SK-N-SH (cell line): ENCODE results near the gene GDI2. TPM values are rescaled to one million over a fixed set of nuclear protein-coding genes. Genes with fewer than 3 reads are reported as not detected.

Experiments used
- CTCF ChIA-PET: fragments of 300-600, 350-600 bp; formaldehyde crosslinking; extraction: SDS; loops from one replicate; lab custom pipeline; 2021; lab: Yijun Ruan, JAX
- POLR2A ChIA-PET: fragments of 350-600 bp; sonication (Branson Sonifier 250); formaldehyde crosslinking; extraction: SDS; loops from one replicate; lab custom pipeline; 2020; ENCODE audit warnings: antibody characterized with exemption, inconsistent platforms; lab: Yijun Ruan, JAX
- DNase-seq: peaks from one replicate; pipeline ENCODE4 v3.0.0; 2012
- H2AFZ ChIP-seq: fragments of 200-600 bp; sonication (generic); 2 replicates; pipeline ENCODE4 v1.8.1; 2016; ENCODE audit warnings: antibody characterized with exemption, mild to moderate bottlenecking, low read depth
- H3F3A ChIP-seq: fragments of 200-600 bp; sonication (generic); replicated peaks from 2 replicates; pipeline ENCODE3; 2016; ENCODE audit warnings: antibody characterized with exemption, mild to moderate bottlenecking; ENCODE audit not compliant: insufficient read depth
- H3K27ac ChIP-seq, 2 experiments: fragments of 200-500 bp in 1 of 2; fragments of 200-600 bp in 1 of 2; sonication (Bioruptor generic) in 1 of 2; sonication (generic), shearing (Covaris generic) in 1 of 2; 2 replicates each; pipeline versions ENCODE4 v1.5.1 to v1.6.1; 2014 to 2016; ENCODE audit warnings: low read depth in 2 of 2, inconsistent platforms in 1 of 2, low read length in 1 of 2, mild to moderate bottlenecking in 1 of 2, mixed read lengths in 1 of 2
- H3K27me3 ChIP-seq: fragments of 200-600 bp; sonication (generic), shearing (Covaris generic); 2 replicates; pipeline ENCODE4 v1.6.1; 2016; ENCODE audit warnings: mixed run types; ENCODE audit not compliant: insufficient read depth
- H3K36me3 ChIP-seq, 2 experiments: fragments of 200-500 bp in 1 of 2; fragments of 200-600 bp in 1 of 2; sonication (Bioruptor generic) in 1 of 2; sonication (generic) in 1 of 2; replicated peaks in 1 of 2; 2 replicates each; pipeline versions ENCODE3 to v1.5.1; 2014 to 2016; ENCODE audit warnings: low read length in 1 of 2, mild to moderate bottlenecking in 1 of 2; ENCODE audit not compliant: insufficient read depth in 2 of 2, control insufficient read depth in 1 of 2
- H3K4me1 ChIP-seq, 2 experiments: fragments of 200-500 bp in 1 of 2; fragments of 200-600 bp in 1 of 2; sonication (Bioruptor generic) in 1 of 2; sonication (generic), shearing (Covaris generic) in 1 of 2; 2 replicates each; pipeline versions ENCODE4 v1.5.1 to v1.6.1; 2014 to 2016; ENCODE audit warnings: low read depth in 1 of 2, low read length in 1 of 2, mixed run types in 1 of 2; ENCODE audit not compliant: insufficient read depth in 2 of 2, control insufficient read depth in 1 of 2
- H3K4me2 ChIP-seq: fragments of 200-600 bp; sonication (generic), shearing (Covaris generic); 2 replicates; pipeline ENCODE4 v1.6.1; 2017; ENCODE audit warnings: mixed run types
- H3K4me3 ChIP-seq, 2 experiments: fragments of 200-500 bp in 1 of 2; fragments of 200-600 bp in 1 of 2; sonication (Bioruptor generic) in 1 of 2; sonication (generic), shearing (Covaris generic) in 1 of 2; 2 replicates each; pipeline versions ENCODE4 v1.5.1 to v1.8.1; 2014 to 2016; ENCODE audit warnings: low read depth in 2 of 2, inconsistent platforms in 1 of 2, low read length in 1 of 2, mild to moderate bottlenecking in 1 of 2, mixed read lengths in 1 of 2, moderate library complexity in 1 of 2
- H3K79me2 ChIP-seq: fragments of 200-600 bp; sonication (generic); 2 replicates; pipeline ENCODE4 v1.8.1; 2017; ENCODE audit warnings: mild to moderate bottlenecking; ENCODE audit not compliant: insufficient read depth
- H3K9ac ChIP-seq: fragments of 200-600 bp; sonication (generic); 2 replicates; pipeline ENCODE4 v1.6.1; 2017; ENCODE audit warnings: mixed run types
- H3K9me2 ChIP-seq: fragments of 200-600 bp; sonication (generic); 2 replicates; pipeline ENCODE4 v1.6.1; 2017; ENCODE audit warnings: mixed run types
- H3K9me3 ChIP-seq: fragments of 200-600 bp; sonication (generic); 2 replicates; pipeline ENCODE4 v1.6.1; 2017; ENCODE audit warnings: mixed run types, mild to moderate bottlenecking, moderate library complexity
- H4K20me1 ChIP-seq: fragments of 200-600 bp; sonication (generic); 2 replicates; pipeline ENCODE4 v1.6.1; 2017; ENCODE audit warnings: mild to moderate bottlenecking, mixed run types; ENCODE audit not compliant: insufficient read depth
- ELF1 ChIP-seq: IDR thresholded peaks from 2 replicates; pipeline ENCODE4 v1.4.0; 2012
- EZH2phosphoT487 ChIP-seq: fragments of 200-600 bp; sonication (generic); IDR thresholded peaks from 2 replicates; pipeline ENCODE4 v1.6.1; 2017; ENCODE audit warnings: low read depth, mixed run types, mild to moderate bottlenecking, antibody characterized with exemption, moderate library complexity, borderline replicate concordance
- FOXM1 ChIP-seq: IDR thresholded peaks from 2 replicates; pipeline ENCODE4 v1.4.0; 2012; ENCODE audit warnings: low read depth, mild to moderate bottlenecking
- GABPA ChIP-seq: IDR thresholded peaks from 2 replicates; pipeline ENCODE4 v1.4.0; 2012; ENCODE audit warnings: low read depth, mild to moderate bottlenecking
- IRF3 ChIP-seq: fragments of 150-350 bp; IDR thresholded peaks from 2 replicates; pipeline ENCODE4 v1.6.1; 2016; ENCODE audit warnings: mild to moderate bottlenecking, low read depth, low read length
- JUND ChIP-seq: IDR thresholded peaks from 2 replicates; pipeline ENCODE4 v1.4.0; 2012
- MAX ChIP-seq: IDR thresholded peaks from 2 replicates; pipeline ENCODE4 v1.4.0; 2012; ENCODE audit warnings: low read depth
- MXI1 ChIP-seq: IDR thresholded peaks from 2 replicates; pipeline ENCODE4 v1.6.1; 2012; ENCODE audit warnings: mild to moderate bottlenecking, low read depth, low read length, improper control_type of control experiment
- NFIC ChIP-seq: IDR thresholded peaks from 2 replicates; pipeline ENCODE4 v1.4.0; 2012; ENCODE audit warnings: borderline replicate concordance
- PBX3 ChIP-seq: IDR thresholded peaks from 2 replicates; pipeline ENCODE4; 2012
- RAD21 ChIP-seq: IDR thresholded peaks from 2 replicates; pipeline ENCODE4 v1.6.1; 2012; ENCODE audit warnings: mild to moderate bottlenecking, low read length
- REST ChIP-seq: IDR thresholded peaks from 2 replicates; pipeline ENCODE4 v1.6.1; 2012; ENCODE audit warnings: mild to moderate bottlenecking, low read depth, low read length, moderate library complexity
- RFX5 ChIP-seq: IDR thresholded peaks from 2 replicates; pipeline ENCODE4 v1.6.1; 2012; ENCODE audit warnings: mild to moderate bottlenecking, improper control_type of control experiment, low read length
- RXRA ChIP-seq: IDR thresholded peaks from 2 replicates; pipeline ENCODE4 v1.4.0; 2012; ENCODE audit warnings: low read depth, mild to moderate bottlenecking, borderline replicate concordance
- SMC3 ChIP-seq: IDR thresholded peaks from 2 replicates; pipeline ENCODE4 v1.6.1; 2012; ENCODE audit warnings: low read depth, low read length, improper control_type of control experiment
- TAF1 ChIP-seq: IDR thresholded peaks from 2 replicates; pipeline ENCODE4 v1.6.1; 2012; ENCODE audit warnings: low read depth, mild to moderate bottlenecking, low read length, moderate library complexity, borderline replicate concordance
- TEAD4 ChIP-seq: IDR thresholded peaks from 2 replicates; pipeline ENCODE4 v1.4.0; 2012; ENCODE audit warnings: mild to moderate bottlenecking, borderline replicate concordance; ENCODE audit not compliant: insufficient read depth
- USF2 ChIP-seq: fragments of 150-350 bp; IDR thresholded peaks from 2 replicates; pipeline ENCODE4 v1.6.1; 2017; ENCODE audit warnings: antibody characterized with exemption, low read length, low read depth, borderline replicate concordance
- WGBS: methylation state at CpG from one replicate; pipeline ENCODE4 v1.1.6; 2017; ENCODE audit warnings: low lambda C conversion rate; 5-methylcytosine and 5-hydroxymethylcytosine counted together
- polyA plus RNA-seq, 3 experiments: library from polyadenylated mRNA; depleted of rRNA; stranded (reverse); fragments of >200 nt; gene quantifications; 2 replicates each; pipeline ENCODE4 v1.2.3, GENCODE V29; 2012

Gene GDI2
- polyA plus RNA-seq, 1 of the 3 experiments (the other 2 are of a cell fraction), result 94.3 TPM

GRCh38 chr10:5813341-5814109, at the start of gene GDI2 (continued):
- TF ChIP-seq SMC3, result no peak
- TF ChIP-seq NFIC, result no peak
- TF ChIP-seq PBX3, result peak; percentile 99
- no peak for TF ChIP-seq JUND
- TF ChIP-seq RFX5, result no peak
- peak; percentile 90 for TF ChIP-seq MXI1
- 0 out of 2 replicates have a peak, but pooled peaks have one; percentile 9 for TF ChIP-seq RAD21
- no peak for TF ChIP-seq FOXM1
- no peak for TF ChIP-seq EZH2phosphoT487
- TF ChIP-seq TEAD4, result 0 out of 2 replicates have a peak, but pooled peaks have one; percentile 19
- no peak for TF ChIP-seq RXRA
- peak; percentile 91 for TF ChIP-seq TAF1
- TF ChIP-seq GABPA, result peak; percentile 81

GRCh38 chr10:5862360-5862961, 49.2 kb upstream of the GDI2 start:
- no peak for DNase-seq
- Histone ChIP-seq H3K4me1 (no peaks in the 10 kb centered on the region), H3K9me3 (no peaks in the 10 kb centered on the region), H3K27me3 (no peaks in the 10 kb centered on the region), H4K20me1 (no peaks in the 10 kb centered on the region), H3K27ac (peak overlapping the region in 1 of 2 experiments; percentile 90; a peak in 2 of 4 replicates), H3K36me3 (peaks cover 0 to 1% of the 10 kb centered on the region in 2 experiments), H3K79me2 (no peaks in the 10 kb centered on the region), H2AFZ (no peak overlapping the region), H3K9ac (no peak overlapping the region), H3K9me2 (no peaks in the 10 kb centered on the region), H3K4me3 (no peak overlapping the region), H3F3A (peaks cover 16% of the 10 kb centered on the region), H3K4me2 (no peak overlapping the region)
- TF ChIP-seq JUND, result no peak
- no peak for TF ChIP-seq USF2
- TF ChIP-seq ELF1, result no peak
- no peak for TF ChIP-seq FOXM1
- TF ChIP-seq IRF3, result no peak
- TF ChIP-seq MAX, result no peak
- TF ChIP-seq REST, result no peak
- TF ChIP-seq RFX5, result no peak
- 95% methylated on average over 7 of the region's 7 CpGs for WGBS
- POLR2A ChIA-PET, result no interaction called here
- CTCF ChIA-PET, result interaction anchor here (3.6 kb wide), 1 partner anchor 11 kb away, joined by 13 read pairs; no protein-coding TSS in a partner anchor
